K562 (cell line): ENCODE data around the gene FAM174C. TPM values are rescaled to one million over a fixed set of nuclear protein-coding genes. Genes with fewer than 3 reads are reported as not detected.
A peak's percentile ranks its signal among the peaks of the same experiment; 100 is the strongest.

Source experiments
- BHLHE40 ChIP-seq: IDR thresholded peaks from 2 replicates; pipeline ENCODE4 v1.6.1; 2011; ENCODE audit warnings: low read length, improper control_type of control experiment
- CBX3 ChIP-seq, 2 experiments: IDR thresholded peaks; 1 replicate in 1 of 2; 2 replicates in 1 of 2; pipeline ENCODE4 v1.6.1; 2012; ENCODE audit warnings: inconsistent platforms in 2 of 2, low read length in 2 of 2, borderline replicate concordance in 1 of 2, control low read depth in 1 of 2
- ETS1 ChIP-seq: conservative IDR thresholded peaks from 2 replicates; pipeline ENCODE4 v1.6.1; 2011; ENCODE audit warnings: low read depth, mild to moderate bottlenecking, low read length; ENCODE audit not compliant: control insufficient read depth
- ETV5 ChIP-seq: sonication (generic); formaldehyde crosslinking; IDR thresholded peaks from 2 replicates; pipeline ENCODE4 v1.4.0; 2020; ENCODE audit warnings: low read depth, mild to moderate bottlenecking, missing genetic modification reagents
- EZH2 ChIP-seq: IDR thresholded peaks from 2 replicates; pipeline ENCODE4 v1.6.1; 2012; ENCODE audit warnings: low read depth, mild to moderate bottlenecking, inconsistent platforms, low read length, borderline replicate concordance
- L3MBTL2 ChIP-seq: fragments of 450-650 bp; IDR thresholded peaks from 2 replicates; pipeline ENCODE4 v1.6.1; 2016; ENCODE audit warnings: mild to moderate bottlenecking, moderate library complexity
- MNT ChIP-seq, 2 experiments: fragments of 450-650 bp; conservative IDR thresholded peaks; 2 replicates each; pipeline ENCODE4 v1.6.1; 2017; ENCODE audit warnings: mild to moderate bottlenecking in 2 of 2, moderate library complexity in 2 of 2
- MTA1 ChIP-seq: fragments of 450-650 bp; IDR thresholded peaks from 2 replicates; pipeline ENCODE4 v1.6.1; 2017; ENCODE audit warnings: borderline replicate concordance
- MYC ChIP-seq, 2 experiments: fragments of 250-450 bp in 1 of 2; sonication (Bioruptor Pico) in 1 of 2; IDR thresholded peaks; 2 replicates each; pipeline versions ENCODE4 v1.5.1 to v1.6.1; 2012 to 2021; ENCODE audit warnings: low read depth in 2 of 2, borderline replicate concordance in 1 of 2, improper control_type of control experiment in 1 of 2, low read length in 1 of 2, mild to moderate bottlenecking in 1 of 2, moderate library complexity in 1 of 2
- NCOR1 ChIP-seq: fragments of 450-650 bp; IDR thresholded peaks from 2 replicates; pipeline ENCODE4 v1.6.1; 2016; ENCODE audit warnings: mild to moderate bottlenecking, moderate library complexity
- RBM22 ChIP-seq: fragments of 200-400 bp; formaldehyde crosslinking; IDR thresholded peaks from 2 replicates; pipeline ENCODE4 v1.6.1; 2018; ENCODE audit warnings: low read length, low read depth; ENCODE audit not compliant: poor library complexity, severe bottlenecking
- SREBF2 ChIP-seq: sonication (generic); formaldehyde crosslinking; IDR thresholded peaks from 2 replicates; pipeline ENCODE4 v1.4.0; 2020; ENCODE audit warnings: mild to moderate bottlenecking, missing genetic modification reagents
- TARDBP ChIP-seq: fragments of 450-650 bp; IDR thresholded peaks from 2 replicates; pipeline ENCODE4 v1.6.1; 2016
- TCF7 ChIP-seq: sonication (generic); IDR thresholded peaks from 2 replicates; pipeline ENCODE4 v1.6.1; 2016; ENCODE audit warnings: antibody characterized with exemption, borderline replicate concordance
- TOE1 ChIP-seq, 2 experiments: fragments of 450-650 bp in 1 of 2; sonication (generic) in 1 of 2; formaldehyde crosslinking in 1 of 2; IDR thresholded peaks; 2 replicates each; pipeline versions ENCODE4 v1.7.1 to v1.8.0; 2016 to 2022; ENCODE audit warnings: borderline replicate concordance in 2 of 2, mild to moderate bottlenecking in 2 of 2, antibody characterized with exemption in 1 of 2, inconsistent platforms in 1 of 2, low read depth in 1 of 2, missing genetic modification reagents in 1 of 2, moderate library complexity in 1 of 2
- TSHZ1 ChIP-seq: fragments of 250-450 bp; sonication (Bioruptor Pico); IDR thresholded peaks from 2 replicates; pipeline ENCODE4 v1.4.0; 2020; ENCODE audit warnings: mild to moderate bottlenecking, moderate library complexity
- ZNF282 ChIP-seq: sonication (generic); formaldehyde crosslinking; IDR thresholded peaks from 2 replicates; pipeline ENCODE4 v1.8.1; 2023; ENCODE audit warnings: missing genetic modification reagents
- polyA plus RNA-seq, 8 experiments: library from polyadenylated mRNA; depleted of rRNA in 4 of 8; stranded (reverse) in 5 of 8; unstranded in 3 of 8; fragments of >200 nt; fragmentation: Nextera tagmentation in 2 of 8; fragmentation: Illumina TruSeq in 1 of 8; extraction: Ambion mirVana in 2 of 8; extraction: Trizol in 1 of 8; gene quantifications; 2 replicates each; pipeline versions ENCODE4 v1.2.1 to v1.2.3, GENCODE V29; 2011 to 2014; ENCODE audit warnings: inconsistent platforms in 1 of 8, missing spikeins in 1 of 8
- total RNA-seq, 7 experiments: library from RNA; depleted of rRNA in 6 of 7; stranded (reverse); fragments of >200 nt in 6 of 7; fragmentation: Illumina TruSeq in 2 of 7; extraction: Trizol in 2 of 7; gene quantifications; 2 replicates each; pipeline versions ENCODE4 v1.2.1 to v1.2.3, GENCODE V29; 2011 to 2021; ENCODE audit warnings: low replicate concordance in 1 of 7
- TF ChIP-seq, protein P1 (sequence below): sonication (generic); formaldehyde crosslinking; IDR thresholded peaks from 2 replicates; pipeline ENCODE4 v1.8.1; 2022; ENCODE audit warnings: missing genetic modification reagents

The FAM174C gene
- total and polyA plus RNA-seq, 9 of the 15 experiments (the other 6 are each of a cell fraction or from before 2014, with no cell fraction given): 0.66 to 89.6 (median 20.3) TPM

- TF ChIP-seq RBM22 (no peak), MTA1 (no peak), SREBF2 (CRISPR knock-in tag) (no peak), ZNF282 (CRISPR knock-in tag) (no peak), MYC (IDR thresholded peaks at IDR 0.05; ENCODE audit: low read depth, low read length) (peak; percentile 59; the same call in 1 of the 2 replicates), MYC (CRISPR knock-in tag; IDR thresholded peaks at IDR 0.05; ENCODE audit: borderline replicate concordance, low read depth) (0 out of 2 replicates have a peak, but pooled peaks have one; percentile 38), TSHZ1 (CRISPR knock-in tag) (no peak), MNT (conservative IDR thresholded peaks at IDR 0.05) (peak in 1 of 2 experiments; percentile 83; a peak in 3 of 4 replicates), TARDBP (no peak), EZH2 (no peak), ETS1 (0 out of 2 replicates have a peak, but pooled peaks have one; percentile 57), L3MBTL2 (peak; percentile 51), ETV5 (CRISPR knock-in tag) (0 out of 2 replicates have a peak, but pooled peaks have one; percentile 46), TCF7 (no peak), BHLHE40 (peak; percentile 42), CBX3 (IDR thresholded peaks at IDR 0.05; ENCODE audit: borderline replicate concordance in 1 of 2, low read length in 2 of 2) (no peak), TOE1 (IDR thresholded peaks at IDR 0.05; ENCODE audit: borderline replicate concordance) (no peak), TOE1 (CRISPR knock-in tag; IDR thresholded peaks at IDR 0.05; ENCODE audit: borderline replicate concordance, low read depth) (no peak), NCOR1 (0 out of 2 replicates have a peak, but pooled peaks have one; percentile 5)
- TF ChIP-seq, protein P1, sequence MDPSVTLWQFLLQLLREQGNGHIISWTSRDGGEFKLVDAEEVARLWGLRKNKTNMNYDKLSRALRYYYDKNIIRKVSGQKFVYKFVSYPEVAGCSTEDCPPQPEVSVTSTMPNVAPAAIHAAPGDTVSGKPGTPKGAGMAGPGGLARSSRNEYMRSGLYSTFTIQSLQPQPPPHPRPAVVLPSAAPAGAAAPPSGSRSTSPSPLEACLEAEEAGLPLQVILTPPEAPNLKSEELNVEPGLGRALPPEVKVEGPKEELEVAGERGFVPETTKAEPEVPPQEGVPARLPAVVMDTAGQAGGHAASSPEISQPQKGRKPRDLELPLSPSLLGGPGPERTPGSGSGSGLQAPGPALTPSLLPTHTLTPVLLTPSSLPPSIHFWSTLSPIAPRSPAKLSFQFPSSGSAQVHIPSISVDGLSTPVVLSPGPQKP: no peak
These were observed 23.8 kb upstream of the FAM174C start (continued) for GRCh38 chr19:1251330-1252220.
